Measurements from ENCODE around the gene MRPL23. TPM values are rescaled to one million over a fixed set of nuclear protein-coding genes. Genes with fewer than 3 reads are reported as not detected.

Gene MRPL23
- total RNA-seq, 2 experiments from 2014 or later, result 77.5 to 106 TPM

GRCh38 chr11:1916986-1917522 is 30.1 kb upstream of the MRPL23 start:
- ChIA-PET CTCF (interaction anchor here (0.9 to 1.3 kb wide), 6 partner anchors 26 to 84 kb away, joined by 3 to 5 read pairs (median 3); no protein-coding TSS in a partner anchor), POLR2A (no interaction called here)
- no peak for DNase-seq
- Mint-ChIP-seq H3K27ac (peak overlapping the region; percentile 57), H3K36me3 (ENCODE audit: low read depth) (no peaks in the 10 kb centered on the region), H3K9me3 (peaks cover 12% of the 10 kb centered on the region), H3K27me3 (peaks cover 5% of the 10 kb centered on the region), H3K4me1 (peaks cover 10% of the 10 kb centered on the region), H3K4me3 (no peak overlapping the region)

GRCh38 chr11:1917523-1918435 is 29.4 kb upstream of the MRPL23 start:
- DNase-seq, result no peak
- peaks cover 12% of the 10 kb centered on the region for H3K9me3 Mint-ChIP-seq
- CTCF ChIA-PET, result interaction anchor here (1.0 to 1.3 kb wide), 5 partner anchors 29 to 85 kb away, joined by 3 to 5 read pairs (median 3); no protein-coding TSS in a partner anchor
- no peak overlapping the region for H3K4me3 Mint-ChIP-seq
- H3K27me3 Mint-ChIP-seq, result peaks cover 5% of the 10 kb centered on the region
- POLR2A ChIA-PET, result no interaction called here
- H3K36me3 Mint-ChIP-seq (ENCODE audit: low read depth), result no peaks in the 10 kb centered on the region
- no peak overlapping the region for H3K27ac Mint-ChIP-seq
- peaks cover 12% of the 10 kb centered on the region for H3K4me1 Mint-ChIP-seq

GRCh38 chr11:1918436-1919315 is 28.5 kb upstream of the MRPL23 start:
- Mint-ChIP-seq H3K9me3 (peaks cover 12% of the 10 kb centered on the region), H3K4me1 (peaks cover 14% of the 10 kb centered on the region), H3K36me3 (ENCODE audit: low read depth) (no peaks in the 10 kb centered on the region), H3K27ac (peak overlapping the region; percentile 9), H3K4me3 (no peak overlapping the region), H3K27me3 (peaks cover 2% of the 10 kb centered on the region)
- ChIA-PET CTCF (interaction anchor here (1.3 to 3.2 kb wide), 3 partner anchors 28 to 69 kb away, joined by 3 to 18 read pairs (median 3); partner anchors contain the start of gene PRR33), POLR2A (no interaction called here)
- no peak for DNase-seq

DNA sequence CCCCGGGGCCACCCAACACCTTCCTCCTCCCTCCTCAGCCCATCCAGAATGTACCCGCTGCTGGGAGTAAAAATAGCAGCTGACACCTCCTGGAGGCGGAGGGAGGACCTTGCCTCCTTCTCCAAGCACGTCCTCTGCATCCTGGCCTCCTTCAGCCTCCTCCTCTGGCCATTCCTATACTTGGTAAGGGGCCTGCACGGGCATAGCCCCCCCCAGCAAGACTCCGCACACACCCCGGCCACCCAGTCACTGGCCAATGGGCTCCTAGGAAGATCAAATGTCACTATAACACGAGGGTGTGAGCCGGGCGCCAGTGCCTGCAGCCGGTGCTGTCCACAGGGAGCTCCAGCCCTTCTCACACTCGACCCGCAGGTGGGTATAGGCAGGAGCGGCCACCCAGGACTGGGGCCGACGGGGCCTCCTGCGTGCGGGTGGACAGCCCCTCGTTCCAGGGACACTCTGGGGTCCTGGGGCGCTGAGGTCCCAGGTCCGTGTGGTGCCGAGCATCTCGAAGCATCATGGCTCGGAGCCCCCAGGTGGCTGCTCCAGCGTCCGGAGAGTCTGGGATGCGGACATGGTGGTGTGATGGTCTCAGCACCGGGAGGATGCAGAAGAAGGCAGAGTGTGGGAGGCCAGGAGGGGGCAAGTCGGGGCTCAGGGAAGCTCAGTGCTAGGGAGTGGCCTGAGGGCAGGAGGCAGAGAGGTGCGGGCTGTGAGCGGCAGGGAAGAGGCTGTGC is 27.6 kb upstream of the MRPL23 start, which contains the start of gene TNNT3:
TNNT3 (plus strand) TSS at position 313 of the 737 bp plus-strand sequence. CDS start 3,172 bp downstream, outside the sequence.
- ChIA-PET POLR2A (no interaction called here), CTCF (interaction anchor here (1.7 to 3.2 kb wide), 2 partner anchors 29 to 37 kb away, joined by 3 to 18 read pairs; partner anchors contain the start of gene PRR33)
- Mint-ChIP-seq H3K4me1 (peaks cover 14% of the 10 kb centered on the region), H3K9me3 (peaks cover 8% of the 10 kb centered on the region), H3K36me3 (ENCODE audit: low read depth) (no peaks in the 10 kb centered on the region), H3K4me3 (no peak within 1 kb of the TSS), H3K27ac (peak within 1 kb of the TSS; percentile 13), H3K27me3 (no peaks in the 10 kb centered on the region)
- no peak for DNase-seq

DNA sequence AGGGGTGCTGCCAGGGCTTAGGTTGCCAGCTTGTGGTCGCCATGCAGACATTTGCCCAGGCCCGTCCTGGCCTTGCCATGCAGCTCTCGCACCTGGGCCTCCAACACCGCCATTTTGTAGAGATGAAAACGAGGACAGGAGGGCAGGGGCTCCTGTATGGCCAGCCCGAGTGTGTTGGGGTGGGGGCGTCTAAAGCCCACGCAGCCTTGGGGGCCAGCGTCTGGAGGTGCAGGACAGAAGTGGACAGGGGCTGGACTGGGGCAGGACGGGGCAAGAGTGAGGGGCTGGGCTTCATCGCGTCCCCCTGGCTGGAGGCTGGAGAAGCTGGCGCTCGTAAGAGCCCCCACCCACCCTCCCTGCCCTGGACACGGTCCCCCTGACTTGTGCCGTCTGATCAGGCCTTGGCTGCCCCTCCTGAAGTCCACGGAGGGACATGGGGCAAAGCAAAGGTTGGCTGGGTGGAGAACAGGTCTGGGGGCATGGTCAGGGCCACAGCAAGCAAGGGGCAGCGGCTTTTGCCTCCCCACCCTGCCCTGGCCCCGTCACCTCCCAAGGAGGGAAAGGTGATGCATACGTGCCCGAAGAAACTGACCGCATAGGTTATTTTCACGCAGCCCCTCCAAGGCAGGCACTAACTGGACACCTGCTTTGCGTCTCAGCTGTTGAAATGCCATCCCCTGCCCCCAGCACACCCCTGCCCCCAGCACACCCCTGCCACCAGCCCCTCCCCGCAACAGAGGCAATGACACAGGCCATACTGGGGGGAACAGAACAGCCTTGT is 26.8 kb upstream of the MRPL23 start:
- no peak overlapping the region for H3K4me3 Mint-ChIP-seq
- POLR2A ChIA-PET, result no interaction called here
- no peak overlapping the region for H3K27ac Mint-ChIP-seq
- peaks cover under 1% of the 10 kb centered on the region for H3K9me3 Mint-ChIP-seq
- DNase-seq, result no peak
- CTCF ChIA-PET, result interaction anchor here (1.0 to 3.2 kb wide), 3 partner anchors 29 to 70 kb away, joined by 3 to 18 read pairs (median 3); partner anchors contain the start of gene PRR33
- no peaks in the 10 kb centered on the region for H3K27me3 Mint-ChIP-seq
- peaks cover 10% of the 10 kb centered on the region for H3K4me1 Mint-ChIP-seq
- H3K36me3 Mint-ChIP-seq (ENCODE audit: low read depth), result no peaks in the 10 kb centered on the region

GRCh38 chr11:1920909-1921573 is 26.1 kb upstream of the MRPL23 start:
- Mint-ChIP-seq H3K36me3 (ENCODE audit: low read depth) (no peaks in the 10 kb centered on the region), H3K27me3 (no peaks in the 10 kb centered on the region), H3K27ac (peak overlapping the region; percentile 57), H3K9me3 (no peaks in the 10 kb centered on the region), H3K4me1 (peaks cover 5% of the 10 kb centered on the region), H3K4me3 (no peak overlapping the region)
- POLR2A ChIA-PET, result no interaction called here
- no peak for DNase-seq
- CTCF ChIA-PET, result interaction anchor here (0.6 to 3.2 kb wide), 4 partner anchors 30 to 1018 kb away, joined by 3 to 18 read pairs (median 4); partner anchors contain the start of gene PRR33

DNA sequence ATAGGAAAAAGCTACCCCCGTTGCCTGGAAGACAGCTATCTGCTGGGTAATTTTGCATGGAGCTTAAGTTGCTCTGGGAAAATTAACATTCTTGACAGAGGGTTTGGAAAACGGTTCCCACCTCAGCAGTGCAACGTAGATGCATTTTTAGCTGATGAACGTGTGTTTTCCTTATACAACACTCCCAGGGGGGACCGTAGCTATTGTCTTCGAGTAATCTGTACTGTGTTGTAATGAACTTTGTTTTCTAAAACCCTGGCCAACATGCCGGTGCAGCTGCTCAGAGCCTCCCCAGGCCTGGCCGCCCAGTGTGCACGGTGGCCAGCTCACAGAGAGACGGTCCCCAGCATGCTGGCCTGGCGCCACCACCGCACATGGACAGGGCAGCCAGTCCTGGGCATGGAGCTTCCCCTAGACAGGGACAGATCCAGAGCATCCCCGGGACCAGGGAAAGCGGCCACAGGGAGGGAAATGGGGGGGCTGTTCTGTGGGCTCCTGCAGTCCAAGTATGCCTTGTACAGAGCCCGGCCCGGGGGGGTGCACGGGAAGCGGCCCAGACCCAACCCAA is 25.5 kb upstream of the MRPL23 start:
- Mint-ChIP-seq H3K27ac (no peak overlapping the region), H3K27me3 (no peaks in the 10 kb centered on the region), H3K36me3 (ENCODE audit: low read depth) (no peaks in the 10 kb centered on the region), H3K9me3 (no peaks in the 10 kb centered on the region), H3K4me1 (peaks cover 4% of the 10 kb centered on the region), H3K4me3 (no peak overlapping the region)
- CTCF ChIA-PET, result interaction anchor here (0.6 to 3.2 kb wide), 9 partner anchors 15 to 1018 kb away, joined by 3 to 18 read pairs (median 4); partner anchors contain the start of gene PRR33
- no peak for DNase-seq
- POLR2A ChIA-PET, result no interaction called here

- H3K4me1 Mint-ChIP-seq, result peaks cover 4% of the 10 kb centered on the region
- H3K9me3 Mint-ChIP-seq, result no peaks in the 10 kb centered on the region
- ChIA-PET CTCF (interaction anchor here (0.7 to 1.7 kb wide), 7 partner anchors 14 to 1208 kb away, joined by 3 to 6 read pairs (median 3); no protein-coding TSS in a partner anchor), POLR2A (no interaction called here)
- no peak overlapping the region for H3K4me3 Mint-ChIP-seq
- no peak overlapping the region for H3K27ac Mint-ChIP-seq
- H3K27me3 Mint-ChIP-seq, result no peaks in the 10 kb centered on the region
- DNase-seq, result no peak
- no peaks in the 10 kb centered on the region for H3K36me3 Mint-ChIP-seq (ENCODE audit: low read depth)
Observed at GRCh38 chr11:1922481-1923081, 24.6 kb upstream of the MRPL23 start.

GRCh38 chr11:1923201-1923956 is 23.8 kb upstream of the MRPL23 start:
- CTCF ChIA-PET, result no interaction called here
- Mint-ChIP-seq H3K36me3 (ENCODE audit: low read depth) (no peaks in the 10 kb centered on the region), H3K9me3 (no peaks in the 10 kb centered on the region), H3K27me3 (no peaks in the 10 kb centered on the region), H3K4me1 (peaks cover 4% of the 10 kb centered on the region), H3K27ac (no peak overlapping the region), H3K4me3 (no peak overlapping the region)
- POLR2A ChIA-PET, result no interaction called here
- no peak for DNase-seq

GRCh38 chr11:1924181-1924580 is 23.0 kb upstream of the MRPL23 start:
- Mint-ChIP-seq H3K27ac (no peak overlapping the region), H3K9me3 (no peaks in the 10 kb centered on the region), H3K4me3 (no peak overlapping the region), H3K27me3 (no peaks in the 10 kb centered on the region), H3K4me1 (peaks cover 4% of the 10 kb centered on the region), H3K36me3 (ENCODE audit: low read depth) (no peaks in the 10 kb centered on the region)
- ChIA-PET CTCF (no interaction called here), POLR2A (no interaction called here)
- no peak for DNase-seq
